HCT116 (cell line): Measurements from ENCODE around the gene CARD14.

Experiments used
- CTCF ChIP-seq, 3 experiments: fragments of 200-600 bp in 1 of 3; sonication (generic) in 1 of 3; IDR thresholded peaks in 2 of 3; conservative IDR thresholded peaks in 1 of 3; 2 replicates each; pipeline ENCODE4 v1.5.1; 2012 to 2017; ENCODE audit warnings: low read depth in 2 of 3, low read length in 2 of 3, antibody characterized with exemption in 1 of 3, borderline replicate concordance in 1 of 3, control low read depth in 1 of 3, mild to moderate bottlenecking in 1 of 3, mixed read lengths in 1 of 3, mixed run types in 1 of 3, moderate library complexity in 1 of 3; ENCODE audit not compliant: insufficient read depth in 1 of 3
- JUND ChIP-seq: IDR thresholded peaks from 2 replicates; pipeline ENCODE4 v1.6.1; 2012
- RAD21 ChIP-seq: IDR thresholded peaks from 2 replicates; pipeline ENCODE4 v1.6.1; 2012; ENCODE audit warnings: low read depth, mild to moderate bottlenecking

- no peak for TF ChIP-seq CTCF (IDR thresholded peaks at IDR 0.05 in 2 of 3, conservative IDR thresholded peaks at IDR 0.05 in 1 of 3; ENCODE audit: borderline replicate concordance in 1 of 3, insufficient read depth in 1 of 3, low read depth in 2 of 3, low read length in 2 of 3)
- no peak for TF ChIP-seq JUND
- no peak for TF ChIP-seq RAD21
Measured at GRCh38 chr17:80257716-80258213, 87.9 kb downstream of the CARD14 start.
